Measurements from ENCODE around the gene C11orf87. TPM values are rescaled to one million over a fixed set of nuclear protein-coding genes. Genes with fewer than 3 reads are reported as not detected.

The C11orf87 gene
- total RNA-seq, 1 donor from 2014 or later = 0.21 TPM

- no peak for DNase-seq (ENCODE audit: low read depth, low spot score)
- Mint-ChIP-seq H3K36me3 (ENCODE audit: low read depth) (no peaks in the 10 kb centered on the region), H3K27me3 (ENCODE audit: low read depth) (peaks cover 8% of the 10 kb centered on the region), H3K4me1 (no peaks in the 10 kb centered on the region), H3K9me3 (peaks cover 3% of the 10 kb centered on the region), H3K4me3 (no peak overlapping the region), H3K27ac (ENCODE audit: unreplicated experiment) (no peak overlapping the region)
- TF ChIP-seq CTCF (conservative IDR thresholded peaks at IDR 0.05) = no peak
Observed at GRCh38 chr11:109443052-109443451, 21.1 kb downstream of the C11orf87 start.

- DNase-seq (ENCODE audit: low read depth, low spot score) = no peak
- no peak for TF ChIP-seq CTCF (conservative IDR thresholded peaks at IDR 0.05)
- no peak overlapping the region for H3K4me3 Mint-ChIP-seq
- H3K4me1 Mint-ChIP-seq = no peaks in the 10 kb centered on the region
- no peaks in the 10 kb centered on the region for H3K9me3 Mint-ChIP-seq
- H3K36me3 Mint-ChIP-seq (ENCODE audit: low read depth) = no peaks in the 10 kb centered on the region
- no peak overlapping the region for H3K27ac Mint-ChIP-seq (ENCODE audit: unreplicated experiment)
- H3K27me3 Mint-ChIP-seq (ENCODE audit: low read depth) = peaks cover 13% of the 10 kb centered on the region
Observed at GRCh38 chr11:109454857-109455256, 32.9 kb downstream of the C11orf87 start.
